PC-9 (cell line): ENCODE measurements around the gene CHRD. TPM values are rescaled to one million over a fixed set of nuclear protein-coding genes. Genes with fewer than 3 reads are reported as not detected.

Source experiments
- BruUV-seq: library from RNA; stranded (reverse); fragments of 400-500 nt; replicated peaks from 2 replicates; lab custom pipeline; 2021; lab: Mats Ljungman, UMichigan
- CTCF ChIA-PET: fragments of 300-600 bp; sonication (Branson Sonifier 250); formaldehyde crosslinking; loops from one replicate; lab custom pipeline; 2022; ENCODE audit warnings: antibody characterized with exemption; lab: Charles Lee
- POLR2A ChIA-PET: fragments of 300-600 bp; sonication (Branson Sonifier 250); formaldehyde crosslinking; loops from one replicate; lab custom pipeline; 2022; ENCODE audit warnings: antibody characterized with exemption; ENCODE audit not compliant: unreplicated experiment; lab: Charles Lee
- DNase-seq, 2 experiments: peaks; one replicate each; pipeline versions ENCODE4 v3.0.0 to v3.0.0-alpha.2; 2015 to 2022; ENCODE audit warnings: mixed read lengths in 1 of 2
- H2AFZ ChIP-seq: fragments of 200-600 bp; sonication (generic); 2 replicates; pipeline ENCODE4 v1.8.1; 2017; ENCODE audit warnings: antibody characterized with exemption
- H3F3A ChIP-seq: fragments of 200-600 bp; sonication (generic); 2 replicates; pipeline ENCODE4 v1.8.1; 2017; ENCODE audit warnings: antibody characterized with exemption, mild to moderate bottlenecking, low read depth; ENCODE audit not compliant: insufficient read depth
- H3K27ac ChIP-seq: fragments of 200-600 bp; sonication (generic); 2 replicates; pipeline ENCODE4 v1.6.1; 2016; ENCODE audit warnings: mixed run types
- H3K27me3 ChIP-seq: fragments of 200-600 bp; sonication (generic); 2 replicates; pipeline ENCODE4 v1.6.1; 2016; ENCODE audit warnings: low read depth, mixed run types; ENCODE audit not compliant: insufficient read depth
- H3K36me3 ChIP-seq: fragments of 200-600 bp; sonication (generic); 2 replicates; pipeline ENCODE4 v1.6.1; 2016; ENCODE audit warnings: low read depth, mixed run types
- H3K4me1 ChIP-seq: fragments of 200-600 bp; sonication (generic); replicated peaks from 2 replicates; pipeline ENCODE4 v1.6.1; 2016; ENCODE audit warnings: mixed run types; ENCODE audit not compliant: insufficient read depth
- H3K4me2 ChIP-seq: fragments of 200-600 bp; sonication (generic); 2 replicates; pipeline ENCODE4 v1.6.1; 2017; ENCODE audit warnings: mixed run types
- H3K4me3 ChIP-seq: fragments of 200-600 bp; sonication (generic); 2 replicates; pipeline ENCODE4 v1.6.1; 2016; ENCODE audit warnings: mixed run types
- H3K79me2 ChIP-seq: fragments of 200-600 bp; sonication (generic); 2 replicates; pipeline ENCODE4 v1.6.1; 2017; ENCODE audit warnings: low read depth, mixed run types
- H3K9me2 ChIP-seq: fragments of 200-600 bp; sonication (generic); 2 replicates; pipeline ENCODE4 v1.8.1; 2017; ENCODE audit warnings: mild to moderate bottlenecking; ENCODE audit not compliant: insufficient read depth
- H3K9me3 ChIP-seq: fragments of 200-600 bp; sonication (generic); 2 replicates; pipeline ENCODE4 v1.8.1; 2016; ENCODE audit warnings: low read depth; ENCODE audit not compliant: insufficient read depth
- H4K20me1 ChIP-seq: fragments of 200-600 bp; sonication (generic); 2 replicates; pipeline ENCODE4 v1.8.1; 2017; ENCODE audit not compliant: insufficient read depth
- CTCF ChIP-seq: fragments of 200-600 bp; sonication (generic); conservative IDR thresholded peaks from 2 replicates; pipeline ENCODE4 v1.6.1; 2017; ENCODE audit warnings: mixed run types, antibody characterized with exemption, mild to moderate bottlenecking, moderate library complexity
- EZH2 ChIP-seq: fragments of 200-600 bp; sonication (generic); IDR thresholded peaks from 2 replicates; pipeline ENCODE4 v1.8.0; 2017; ENCODE audit warnings: antibody characterized with exemption, low read depth
- intact Hi-C: fragments of 100-400 bp; cut with micrococcal nuclease; formaldehyde crosslinking; loops from one replicate; pipeline ENCODE4 v1.10.0; 2022; ENCODE audit not compliant: unreplicated experiment
- total RNA-seq: library from RNA; stranded (reverse); gene quantifications from 2 replicates; pipeline ENCODE4 v1.2.3, GENCODE V29; 2021

Gene CHRD
- total RNA-seq, 1 experiment from 2014 or later: not detected

GRCh38 chr3:184387174-184387714 is 7.4 kb downstream of the CHRD start:
- H3K4me2 ChIP-seq: no peak overlapping the region
- no peaks in the 10 kb centered on the region for H3F3A ChIP-seq
- no peaks in the 10 kb centered on the region for H3K9me3 ChIP-seq
- CTCF ChIA-PET: no interaction called here
- no peaks in the 10 kb centered on the region for H3K4me1 ChIP-seq
- no peak for TF ChIP-seq CTCF
- TF ChIP-seq EZH2: no peak
- intact Hi-C loops: no loop called here
- BruUV-seq: no TSS peak
- no peaks in the 10 kb centered on the region for H3K79me2 ChIP-seq
- H3K27ac ChIP-seq: no peak overlapping the region
- H4K20me1 ChIP-seq: no peaks in the 10 kb centered on the region
- no peak overlapping the region for H3K4me3 ChIP-seq
- H3K36me3 ChIP-seq: no peaks in the 10 kb centered on the region
- DNase-seq: no peak
- H3K27me3 ChIP-seq: peaks cover 82% of the 10 kb centered on the region
- no peaks in the 10 kb centered on the region for H3K9me2 ChIP-seq
- POLR2A ChIA-PET: interaction anchor here (0.6 kb wide), 1 partner anchor 14 kb away, joined by 3 read pairs; no protein-coding TSS in a partner anchor
- no peak overlapping the region for H2AFZ ChIP-seq

- POLR2A ChIA-PET: no interaction called here
- Histone ChIP-seq H3K4me2 (no peak overlapping the region), H2AFZ (no peak overlapping the region), H3K4me3 (no peak overlapping the region), H3K27ac (no peak overlapping the region), H3F3A (no peaks in the 10 kb centered on the region), H3K27me3 (peaks cover 79% of the 10 kb centered on the region), H4K20me1 (no peaks in the 10 kb centered on the region), H3K36me3 (no peaks in the 10 kb centered on the region), H3K9me2 (no peaks in the 10 kb centered on the region), H3K4me1 (no peaks in the 10 kb centered on the region), H3K9me3 (no peaks in the 10 kb centered on the region), H3K79me2 (no peaks in the 10 kb centered on the region)
- CTCF ChIA-PET: no interaction called here
- no peak for DNase-seq
- no TSS peak for BruUV-seq
- TF ChIP-seq CTCF (no peak), EZH2 (no peak)
- intact Hi-C loops: no loop called here
Measured at GRCh38 chr3:184388164-184388935, 8.5 kb downstream of the CHRD start.

- ChIA-PET POLR2A (no interaction called here), CTCF (interaction anchor here (0.6 kb wide), 1 partner anchor 148 kb away, joined by 3 read pairs; no protein-coding TSS in a partner anchor)
- no peak overlapping the region for H2AFZ ChIP-seq
- intact Hi-C loops: no loop called here
- no peaks in the 10 kb centered on the region for H3K9me2 ChIP-seq
- no peaks in the 10 kb centered on the region for H3K36me3 ChIP-seq
- H3K27ac ChIP-seq: no peak overlapping the region
- H3K4me2 ChIP-seq: no peak overlapping the region
- no peak for DNase-seq
- no peaks in the 10 kb centered on the region for H3K9me3 ChIP-seq
- BruUV-seq: no TSS peak
- H3F3A ChIP-seq: no peaks in the 10 kb centered on the region
- no peaks in the 10 kb centered on the region for H3K79me2 ChIP-seq
- TF ChIP-seq EZH2 (no peak), CTCF (no peak)
- peaks cover 82% of the 10 kb centered on the region for H3K27me3 ChIP-seq
- no peak overlapping the region for H3K4me3 ChIP-seq
- H3K4me1 ChIP-seq: no peaks in the 10 kb centered on the region
- no peaks in the 10 kb centered on the region for H4K20me1 ChIP-seq
Measured at GRCh38 chr3:184388936-184389230, 9.0 kb downstream of the CHRD start.
